NB4 (cell line): ENCODE data around the gene SFTPD.
A peak's percentile ranks its signal among the peaks of the same experiment; 100 is the strongest.

Experiments used
- DNase-seq: peaks from one replicate; pipeline ENCODE4 v3.0.0; 2010; ENCODE audit warnings: low read depth
- H3K4me3 ChIP-seq: one replicate; pipeline ENCODE4 v1.5.1; 2011; ENCODE audit warnings: mild to moderate bottlenecking, low read depth, low read length, moderate library complexity
- CTCF ChIP-seq: IDR thresholded peaks from one replicate; pipeline ENCODE4 v1.5.1; 2012; ENCODE audit warnings: low read depth, low read length
- MAX ChIP-seq: IDR thresholded peaks from 2 replicates; pipeline ENCODE4 v1.6.1; 2011; ENCODE audit warnings: low read depth, low read length
- MYC ChIP-seq: IDR thresholded peaks from 2 replicates; pipeline ENCODE4 v1.6.1; 2011; ENCODE audit warnings: low read depth, low read length
- POLR2A ChIP-seq: IDR thresholded peaks from 2 replicates; pipeline ENCODE4 v1.6.1; 2011; ENCODE audit warnings: mild to moderate bottlenecking; ENCODE audit not compliant: insufficient read length; ENCODE audit errors: extremely low read depth

Gene SFTPD

GRCh38 chr10:79983286-79983909 is 34.5 kb upstream of the SFTPD start:
- H3K4me3 ChIP-seq, result no peak overlapping the region
- TF ChIP-seq MAX, result no peak
- no peak for DNase-seq

DNA sequence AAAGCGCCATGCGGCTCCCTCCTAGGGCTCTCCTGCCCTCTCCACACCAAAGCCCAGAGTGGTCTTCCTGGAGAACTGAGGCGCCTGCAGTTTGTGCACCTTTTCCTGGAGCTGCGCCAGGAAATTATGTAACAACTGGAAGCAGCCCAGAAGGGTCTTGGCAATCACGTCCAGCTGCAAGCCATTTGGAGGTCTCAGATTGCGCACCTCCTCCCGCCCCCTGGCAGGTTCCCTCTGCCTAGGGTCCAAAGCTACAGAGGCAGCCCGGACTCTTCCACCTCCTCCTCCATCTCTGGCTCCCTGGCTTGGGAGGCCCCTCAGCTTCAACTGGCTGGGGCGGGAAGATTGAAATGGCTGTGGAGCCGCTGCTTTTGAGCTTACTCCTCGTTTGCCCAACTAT is 34.0 kb upstream of the SFTPD start:
- no peak for DNase-seq
- no peak overlapping the region for H3K4me3 ChIP-seq
- no peak for TF ChIP-seq POLR2A
- TF ChIP-seq MYC, result no peak
- TF ChIP-seq MAX, result no peak
- TF ChIP-seq CTCF, result no peak

- TF ChIP-seq CTCF (no peak), POLR2A (no peak), MYC (no peak), MAX (no peak)
- DNase-seq, result peak; percentile 18
- no peak overlapping the region for H3K4me3 ChIP-seq
These were observed 33.5 kb upstream of the SFTPD start for GRCh38 chr10:79982362-79982800.

DNA sequence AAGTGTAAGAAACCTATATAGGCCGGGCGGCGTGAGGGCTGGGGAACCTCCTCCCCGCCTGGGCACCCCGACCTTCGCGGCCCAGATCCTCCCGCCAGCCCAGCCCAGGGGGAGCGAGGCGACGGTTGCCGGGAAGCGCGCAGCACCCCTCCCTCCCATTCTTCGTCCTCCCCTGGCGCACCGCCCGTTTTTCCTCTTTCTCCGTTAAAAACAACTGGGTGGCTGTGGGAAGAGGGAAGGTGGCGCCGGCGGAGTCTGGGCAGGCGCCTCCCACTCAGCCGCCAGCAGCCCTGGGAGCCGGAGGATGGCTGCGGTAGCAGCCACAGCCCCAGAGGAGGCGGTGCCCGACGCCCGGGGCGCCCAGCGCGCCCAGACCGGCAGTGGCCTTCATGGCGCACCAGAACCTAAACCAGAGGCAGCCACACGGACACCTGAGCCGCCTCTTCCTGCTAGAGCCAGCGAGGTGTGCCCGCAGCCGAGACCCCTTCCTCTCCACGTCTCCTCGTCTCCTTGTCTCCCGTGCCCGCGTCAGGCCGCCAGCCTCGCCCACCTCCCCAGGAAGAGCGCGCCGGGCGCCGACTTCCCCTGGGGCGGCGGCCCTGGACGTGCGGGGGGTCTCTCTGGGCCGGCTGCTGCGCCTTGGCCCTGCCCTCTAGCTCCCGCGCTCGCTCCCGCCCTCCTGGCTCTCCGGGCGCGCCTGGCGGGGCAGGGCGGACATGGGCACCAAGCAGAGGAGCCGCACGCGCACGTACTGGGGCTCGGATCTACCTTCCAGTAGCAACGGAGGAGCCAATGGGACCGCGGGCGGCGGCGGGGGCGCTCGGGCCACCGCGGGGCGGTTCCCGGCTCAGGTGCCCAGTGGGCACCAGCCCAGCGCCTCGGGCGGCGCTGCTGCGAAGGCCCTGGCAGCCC is 32.8 kb upstream of the SFTPD start:
- DNase-seq, result peak; percentile 73
- peak overlapping the region; percentile 51 for H3K4me3 ChIP-seq
- TF ChIP-seq MYC, result no peak
- TF ChIP-seq POLR2A, result no peak
- TF ChIP-seq CTCF, result no peak
- TF ChIP-seq MAX, result no peak

GRCh38 chr10:79980711-79981110 is 31.8 kb upstream of the SFTPD start:
- no peak for DNase-seq
- TF ChIP-seq CTCF (no peak), MYC (no peak), MAX (no peak), POLR2A (no peak)
- no peak overlapping the region for H3K4me3 ChIP-seq

GRCh38 chr10:79979976-79980687 is 31.2 kb upstream of the SFTPD start:
- no peak for TF ChIP-seq POLR2A
- TF ChIP-seq MYC, result no peak
- no peak for TF ChIP-seq CTCF
- TF ChIP-seq MAX, result no peak
- no peak overlapping the region for H3K4me3 ChIP-seq
- DNase-seq, result no peak
